HT-29 (cell line): ENCODE data around the gene ZNF749. TPM values are rescaled to one million over a fixed set of nuclear protein-coding genes. Genes with fewer than 3 reads are reported as not detected.

Source experiments
- DNase-seq: peaks from one replicate; pipeline ENCODE4 v3.0.0-alpha.2; 2015; ENCODE audit warnings: low spot score
- total RNA-seq: library from RNA; depleted of rRNA; stranded (reverse); fragments of >200 nt; shearing (Covaris generic); gene quantifications from 2 replicates; pipeline ENCODE4 v1.2.3, GENCODE V29; 2014; rRNA removed

Gene ZNF749
- total RNA-seq: 22.9 and 27.6 TPM in 2 replicates

DNA sequence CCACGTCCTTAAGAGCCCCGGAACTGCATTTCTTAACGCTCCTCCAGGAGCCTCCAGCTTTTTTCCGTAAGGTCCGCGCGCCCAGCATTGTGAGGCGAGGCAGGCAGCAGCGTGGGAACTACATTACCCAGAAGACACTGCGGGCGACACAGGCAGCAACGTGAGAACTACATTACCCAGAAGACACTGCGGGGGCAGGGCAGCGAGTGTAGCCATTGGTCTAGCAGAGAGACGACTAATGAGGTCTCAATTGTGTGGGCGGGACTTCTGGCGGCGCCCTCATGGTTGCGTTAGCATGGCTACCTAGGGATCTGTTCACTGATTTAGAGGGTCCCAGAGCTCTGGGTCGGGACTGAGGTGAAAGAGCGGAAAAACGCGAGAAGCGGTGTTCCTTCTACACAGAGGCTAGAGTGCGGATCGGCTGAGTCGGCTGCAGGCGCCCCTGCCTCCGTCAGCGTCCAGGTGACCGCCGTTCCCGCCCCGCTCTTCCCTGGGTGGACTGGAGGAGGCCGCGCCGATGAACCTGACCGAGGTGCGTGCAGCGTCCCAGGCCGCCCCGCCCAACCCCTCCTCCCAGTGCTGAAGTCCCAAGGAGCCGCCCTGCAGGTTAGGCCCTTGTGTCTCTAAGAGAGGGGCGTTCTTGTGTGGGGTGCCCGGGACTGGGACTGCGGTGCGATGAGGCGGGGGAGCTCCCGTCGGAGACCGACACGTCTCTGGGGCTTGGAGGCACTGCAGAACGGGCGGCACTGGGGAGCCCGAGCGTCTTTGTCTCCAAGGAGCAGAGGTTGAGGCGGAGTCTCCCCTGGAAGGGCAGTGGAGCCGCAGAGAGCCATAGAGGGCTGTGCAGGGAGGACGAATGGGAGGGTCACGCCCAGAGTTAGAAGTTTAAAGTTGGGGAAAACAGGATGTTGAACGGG lies at the start of gene ZNF749:
TSS of gene ZNF749 (plus strand) at position 264 of the 917 bp plus-strand sequence. CDS start at position 518, 254 bp downstream.
- peak; percentile 100 for DNase-seq

DNA sequence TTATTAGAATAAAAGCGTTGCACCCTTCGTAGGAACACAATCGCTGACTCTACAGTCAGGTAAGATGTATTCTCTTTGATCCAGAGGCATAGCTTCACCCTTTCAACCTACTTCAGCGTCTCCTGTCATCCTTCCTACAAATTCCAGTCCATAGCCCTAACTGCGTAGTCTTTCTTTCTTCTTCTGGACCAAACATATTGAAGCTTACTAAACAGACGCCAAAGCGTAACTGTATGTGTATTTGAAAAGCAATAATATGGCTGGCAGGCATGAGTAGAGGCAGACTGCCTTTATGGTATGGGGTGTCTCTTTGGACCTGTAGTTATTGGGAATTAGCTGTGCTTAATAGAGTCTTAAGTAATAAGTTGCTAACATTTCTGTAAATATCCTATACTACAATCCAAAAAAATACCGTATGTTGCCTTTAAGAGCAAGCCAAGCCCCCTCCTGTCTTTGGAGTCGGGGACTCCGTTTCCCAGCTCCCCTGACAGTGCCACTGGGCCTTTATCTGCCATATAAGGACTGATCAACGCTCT lies 45.9 kb upstream of the ZNF749 start:
- no peak for DNase-seq

DNA sequence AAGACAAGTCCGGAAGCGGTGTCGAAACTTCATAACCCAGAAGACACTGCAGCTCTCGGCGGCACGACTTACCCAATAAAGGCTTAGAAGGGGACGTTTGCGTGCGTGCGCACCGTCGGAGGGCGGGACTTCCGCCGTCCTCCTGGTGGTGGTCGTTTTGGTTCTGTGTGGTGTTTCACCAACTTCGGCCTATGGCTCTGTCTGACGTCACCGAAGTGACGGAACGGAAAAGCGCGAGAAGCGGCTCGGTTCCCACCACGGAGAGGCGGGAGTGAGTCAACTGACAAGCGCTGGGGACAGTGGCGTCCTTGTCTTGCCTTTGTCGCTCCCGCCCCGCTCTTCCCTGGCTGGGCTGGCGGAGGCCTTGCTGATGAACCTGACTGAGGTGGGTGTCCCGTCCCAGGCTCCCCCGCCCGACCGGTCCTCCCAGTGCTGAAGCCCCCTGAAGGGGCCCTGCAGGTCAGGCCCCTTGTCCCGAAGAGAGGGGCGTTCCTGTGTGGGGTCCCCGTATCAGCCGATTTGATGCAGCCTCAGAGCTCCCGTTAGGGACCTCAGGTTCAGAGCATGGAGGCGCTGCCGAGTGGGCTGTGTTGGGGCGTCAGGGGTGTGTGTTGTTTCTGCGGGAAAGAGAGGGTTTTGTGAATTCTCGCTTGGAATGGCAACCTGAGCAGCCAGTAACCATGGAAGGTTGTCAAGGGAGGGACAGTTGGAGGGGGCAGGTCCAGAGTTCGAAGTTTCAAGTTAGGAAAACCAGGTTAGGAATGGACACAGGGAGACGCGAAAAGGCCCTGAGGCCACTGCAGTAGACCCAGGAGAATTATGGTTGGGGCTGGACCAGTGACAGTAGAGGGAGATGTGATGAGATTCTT lies 45.2 kb upstream of the ZNF749 start, which contains the start of gene ZNF548:
TSS of gene ZNF548 (plus strand) at position 125 of the 869 bp plus-strand sequence. CDS start at position 371, 246 bp downstream.
- peak; percentile 89 for DNase-seq

- no peak for DNase-seq
Measured at GRCh38 chr19:57395710-57396109, 39.4 kb upstream of the ZNF749 start.

- DNase-seq: no peak
Measured at GRCh38 chr19:57398868-57399267, 36.3 kb upstream of the ZNF749 start.

- DNase-seq: no peak
Measured at GRCh38 chr19:57403737-57404563, 31.2 kb upstream of the ZNF749 start.

DNA sequence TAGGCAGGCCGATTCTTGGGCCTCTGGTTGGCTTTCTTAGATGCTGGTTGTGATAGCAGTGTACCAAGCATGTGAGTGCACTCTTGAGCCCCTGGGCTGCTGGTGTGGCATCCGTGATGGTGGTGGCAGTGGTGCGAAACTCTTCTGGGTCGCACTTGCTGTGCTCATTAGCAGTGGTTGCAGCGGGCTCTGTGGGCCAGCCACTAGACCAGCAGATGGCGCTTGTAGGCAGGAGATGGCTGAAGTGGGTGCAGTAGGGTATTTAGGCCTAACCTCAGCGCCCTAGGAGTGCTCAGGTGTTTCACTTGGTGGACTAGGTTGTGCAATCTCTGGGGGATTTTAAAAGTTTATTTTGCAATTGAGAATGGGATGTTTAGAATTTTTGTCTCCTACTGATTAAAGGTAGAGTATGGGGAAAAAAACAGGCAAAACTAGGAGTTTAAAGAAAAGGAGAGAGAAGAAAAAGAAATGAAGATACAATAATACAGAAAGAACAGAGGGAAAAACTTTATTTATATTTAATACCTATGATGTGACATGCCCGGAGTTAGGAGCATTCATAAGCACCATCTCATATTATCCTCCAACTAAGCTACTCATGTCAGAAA lies 28.5 kb upstream of the ZNF749 start:
- peak; percentile 85 for DNase-seq

- peak; percentile 98 for DNase-seq
Measured at GRCh38 chr19:57410877-57411671, 24.1 kb upstream of the ZNF749 start, which contains the start of gene ZNF17. ZNF17 (plus strand) TSS chr19:57411161; CDS start chr19:57413616, 2,455 bp downstream.

DNA sequence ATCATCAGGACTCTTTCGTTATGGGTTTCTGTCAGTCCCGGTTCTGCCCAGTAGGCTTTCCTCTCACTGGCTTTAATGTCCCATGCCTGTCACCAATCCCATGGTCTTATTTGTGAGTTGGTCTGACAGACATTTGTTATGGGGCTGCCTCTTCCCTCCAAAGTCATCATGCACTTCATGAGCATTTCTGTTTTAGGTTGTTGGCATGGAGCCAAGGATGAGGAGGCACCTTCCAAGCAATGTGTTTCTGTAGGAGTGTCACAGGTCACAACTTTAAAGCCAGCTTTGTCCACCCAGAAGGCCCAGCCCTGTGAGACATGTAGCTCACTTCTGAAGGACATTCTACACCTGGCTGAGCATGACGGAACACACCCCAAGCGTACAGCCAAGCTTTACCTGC lies 15.7 kb upstream of the ZNF749 start:
- DNase-seq: no peak

DNA sequence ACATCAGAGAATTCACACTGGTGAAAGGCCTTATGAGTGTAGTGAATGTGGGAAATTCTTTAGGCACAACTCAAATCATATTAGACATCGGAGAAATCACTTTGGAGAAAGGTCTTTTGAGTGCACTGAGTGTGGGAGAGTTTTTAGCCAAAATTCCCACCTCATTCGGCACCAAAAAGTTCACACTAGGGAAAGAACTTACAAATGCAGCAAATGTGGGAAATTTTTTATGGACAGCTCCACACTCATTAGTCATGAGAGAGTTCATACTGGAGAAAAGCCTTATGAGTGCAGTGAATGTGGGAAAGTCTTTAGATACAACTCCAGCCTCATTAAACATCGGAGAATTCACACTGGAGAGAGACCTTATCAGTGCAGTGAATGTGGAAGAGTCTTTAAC lies 14.1 kb upstream of the ZNF749 start:
- DNase-seq: no peak

DNA sequence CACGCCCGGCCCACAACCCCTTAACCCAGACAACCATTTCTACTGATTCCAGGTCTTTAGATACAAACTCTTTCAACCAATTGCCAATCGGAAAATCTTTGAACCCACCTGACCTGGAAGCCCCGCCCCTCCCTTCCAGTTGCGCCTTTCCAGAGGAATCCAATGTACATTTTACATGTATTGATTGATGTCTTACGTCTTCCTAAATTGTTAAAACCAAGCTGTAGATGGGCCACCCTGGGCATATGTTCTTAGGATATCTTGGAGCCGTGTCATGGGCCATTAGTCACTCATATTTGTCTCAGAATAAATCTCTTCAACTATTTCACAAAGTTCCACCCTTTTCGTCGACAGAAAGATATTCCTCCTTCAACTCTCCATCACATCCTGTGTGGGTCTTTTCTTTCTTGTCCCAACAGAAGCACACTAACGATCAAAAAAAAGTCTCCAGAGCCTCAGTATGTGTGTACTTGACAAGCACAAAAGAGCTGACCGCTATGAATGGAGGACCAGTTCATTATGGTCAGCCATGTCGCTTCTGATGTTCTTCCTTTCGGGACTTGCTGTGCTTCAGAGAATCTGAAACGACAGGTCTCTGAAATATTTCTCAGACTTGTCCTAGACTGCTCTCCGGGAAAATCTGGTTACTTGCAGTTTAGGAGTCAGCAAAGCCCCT lies 601 bp upstream of the ZNF749 start:
- DNase-seq: no peak

DNA sequence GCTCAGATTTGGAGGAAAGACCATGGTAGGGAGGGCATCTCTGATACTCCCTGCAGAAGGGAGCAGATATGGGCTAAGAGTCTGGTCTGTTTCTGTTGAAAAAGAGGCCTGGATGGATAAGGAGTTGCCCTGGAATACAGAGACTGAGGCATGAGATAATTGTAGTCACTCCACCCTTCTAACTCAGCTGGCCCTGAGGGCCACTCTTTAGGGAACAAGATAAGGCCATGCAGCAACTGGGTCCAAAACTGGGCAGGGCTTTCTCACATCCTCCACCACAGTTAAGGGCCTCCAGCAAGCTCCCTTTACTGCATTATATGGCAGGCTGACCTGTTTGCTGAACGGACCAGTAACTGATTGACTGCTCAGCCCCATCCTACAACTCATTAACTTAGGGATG lies 1.3 kb downstream of the ZNF749 start:
- no peak for DNase-seq

GRCh38 chr19:57437931-57438330 lies 2.8 kb downstream of the ZNF749 start:
- no peak for DNase-seq

- no peak for DNase-seq
Measured at GRCh38 chr19:57438925-57439324, 3.8 kb downstream of the ZNF749 start.

DNA sequence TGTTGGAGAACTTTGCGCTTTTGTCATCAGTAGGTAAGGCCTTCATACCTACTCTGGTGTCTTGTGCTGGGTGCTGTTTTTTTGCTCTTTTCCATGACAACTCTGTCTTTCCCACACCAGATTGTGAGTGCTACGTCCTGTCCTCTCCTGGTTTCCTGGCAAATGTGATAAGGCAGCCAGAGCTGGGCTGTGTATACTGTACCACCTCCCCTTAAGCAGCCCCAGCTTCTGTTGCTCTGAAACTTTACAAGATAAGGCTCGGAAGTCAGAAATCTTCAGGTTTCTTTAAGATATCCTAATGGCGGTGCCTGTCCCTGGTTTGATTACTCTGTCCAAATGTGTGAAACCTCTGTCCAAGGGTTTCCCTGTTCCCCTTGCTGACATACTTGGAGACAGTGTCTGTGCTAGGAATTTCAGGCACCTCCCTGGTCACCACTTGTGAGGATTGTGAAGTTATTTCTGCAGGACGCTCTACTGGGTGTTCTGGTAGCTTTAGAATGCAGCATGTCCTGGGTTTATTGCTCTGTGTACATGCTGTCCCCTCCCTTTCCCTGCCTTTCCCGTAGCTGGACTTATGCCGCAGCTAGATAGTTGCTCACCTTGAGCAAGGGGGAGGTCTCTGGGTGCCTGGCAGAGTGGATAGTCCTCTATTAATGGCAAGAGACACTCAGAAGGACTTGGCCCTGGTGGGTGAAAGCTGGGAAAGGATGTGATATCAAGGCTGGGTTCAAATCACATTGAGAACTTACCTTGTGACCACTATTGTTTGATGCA lies 7.0 kb downstream of the ZNF749 start:
- no peak for DNase-seq

DNA sequence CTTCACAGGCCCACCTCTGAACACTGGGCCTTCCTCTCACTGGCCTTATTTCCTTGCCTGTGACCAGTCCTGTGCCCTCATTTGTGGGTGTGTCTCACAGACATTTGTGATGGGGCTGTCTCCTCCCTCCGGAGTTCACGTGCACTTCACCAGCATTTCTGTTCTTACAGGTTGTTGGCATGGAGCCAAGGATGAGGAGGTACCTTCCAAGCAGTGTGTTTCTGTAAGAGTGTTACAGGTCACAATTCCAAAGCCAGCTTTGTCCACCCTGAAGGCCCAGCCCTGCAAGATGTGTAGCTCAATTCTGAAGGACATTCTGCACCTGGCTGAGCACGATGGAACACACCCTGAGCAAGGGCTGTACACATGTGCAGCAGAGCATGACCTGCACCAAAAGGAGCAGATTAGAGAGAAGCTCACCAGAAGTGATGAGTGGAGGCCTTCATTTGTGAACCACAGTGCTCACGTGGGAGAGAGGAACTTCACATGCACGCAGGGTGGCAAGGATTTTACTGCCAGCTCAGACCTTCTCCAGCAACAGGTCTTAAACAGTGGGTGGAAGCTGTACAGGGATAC lies 8.1 kb downstream of the ZNF749 start:
- DNase-seq: no peak

GRCh38 chr19:57452307-57452706 lies 17.2 kb downstream of the ZNF749 start:
- no peak for DNase-seq
